Nucleus accumbens (tissue), 56 donors: ENCODE data around the gene FBLN5.
"Not testable (repeated sequence)": the region's sequence is repeated elsewhere in the genome, so short reads cannot be mapped to it uniquely, and the experiment has no call there.

ENCODE experiments used
- DNase-seq, 56 donors: peaks; one replicate each; lab custom pipeline; 2025; lab: John Stamatoyannopoulos, UW

The FBLN5 gene

DNA sequence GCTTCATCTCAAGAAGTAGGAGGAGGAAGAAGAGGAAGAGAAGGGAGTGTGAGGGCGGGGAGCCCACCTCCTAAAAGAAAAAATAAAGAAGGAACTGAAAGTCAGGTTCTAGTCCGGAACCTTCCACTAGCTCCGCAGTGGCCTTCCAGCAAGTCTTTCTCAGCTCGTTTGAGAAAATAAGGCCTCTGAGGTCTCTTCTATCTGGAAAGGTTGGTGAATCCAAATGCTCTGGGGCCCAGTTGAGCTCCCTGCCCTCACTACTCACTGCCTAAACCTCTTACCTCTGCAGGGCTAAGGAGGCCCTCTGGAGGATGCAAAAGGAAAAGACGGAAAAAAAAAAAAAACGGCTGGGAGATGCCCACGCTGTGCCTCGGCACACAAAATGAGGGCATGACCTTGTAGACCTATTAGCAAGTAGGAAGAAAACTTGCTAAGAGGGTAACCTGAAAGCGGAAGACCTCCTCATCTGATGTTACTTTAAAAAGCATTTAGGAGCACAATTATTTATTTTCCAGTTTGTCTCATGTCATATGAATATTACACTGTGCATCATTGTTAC, 35.9 kb downstream of the FBLN5 start:
- peak in 13 of 56 donors; percentile 13 to 46 (median 19) for DNase-seq

DNA sequence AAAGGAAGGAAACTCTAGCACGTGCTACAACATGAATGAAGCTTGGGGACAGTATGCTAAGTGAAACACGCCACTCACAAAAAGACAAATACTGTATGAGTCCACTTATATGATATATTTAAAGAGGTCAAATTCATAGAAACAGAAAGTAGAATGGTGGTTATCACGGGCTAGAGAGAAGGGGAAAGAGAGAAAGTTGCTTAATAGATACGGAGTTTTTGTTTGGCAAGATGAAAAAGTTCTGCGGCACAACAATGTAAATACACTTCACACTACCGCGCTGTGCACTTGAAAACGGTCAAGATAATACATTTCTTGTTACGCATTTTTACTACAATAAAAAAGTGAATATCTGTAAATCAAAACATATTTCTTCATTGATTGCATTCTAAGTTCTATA, 37.3 kb downstream of the FBLN5 start:
- DNase-seq: no peak

DNA sequence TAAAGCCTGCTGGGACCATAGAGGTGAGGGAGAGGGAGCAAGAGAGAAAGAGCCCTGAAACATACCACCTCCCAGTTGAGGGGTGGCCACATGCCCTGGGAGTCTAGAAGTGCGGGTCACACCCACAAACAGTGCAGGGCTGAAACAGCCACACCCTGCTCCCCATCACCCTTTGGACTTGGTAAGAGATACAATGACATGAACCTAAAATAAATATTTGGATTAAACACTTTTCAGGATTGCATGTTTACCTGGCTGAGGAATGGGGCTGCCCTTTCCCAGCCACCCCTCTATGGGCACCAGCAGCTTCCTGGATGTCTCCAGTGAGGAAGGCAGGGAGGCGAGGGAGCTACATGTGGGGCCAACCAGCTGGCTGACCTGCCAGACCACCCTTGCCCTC, 41.1 kb downstream of the FBLN5 start:
- no peak for DNase-seq

DNA sequence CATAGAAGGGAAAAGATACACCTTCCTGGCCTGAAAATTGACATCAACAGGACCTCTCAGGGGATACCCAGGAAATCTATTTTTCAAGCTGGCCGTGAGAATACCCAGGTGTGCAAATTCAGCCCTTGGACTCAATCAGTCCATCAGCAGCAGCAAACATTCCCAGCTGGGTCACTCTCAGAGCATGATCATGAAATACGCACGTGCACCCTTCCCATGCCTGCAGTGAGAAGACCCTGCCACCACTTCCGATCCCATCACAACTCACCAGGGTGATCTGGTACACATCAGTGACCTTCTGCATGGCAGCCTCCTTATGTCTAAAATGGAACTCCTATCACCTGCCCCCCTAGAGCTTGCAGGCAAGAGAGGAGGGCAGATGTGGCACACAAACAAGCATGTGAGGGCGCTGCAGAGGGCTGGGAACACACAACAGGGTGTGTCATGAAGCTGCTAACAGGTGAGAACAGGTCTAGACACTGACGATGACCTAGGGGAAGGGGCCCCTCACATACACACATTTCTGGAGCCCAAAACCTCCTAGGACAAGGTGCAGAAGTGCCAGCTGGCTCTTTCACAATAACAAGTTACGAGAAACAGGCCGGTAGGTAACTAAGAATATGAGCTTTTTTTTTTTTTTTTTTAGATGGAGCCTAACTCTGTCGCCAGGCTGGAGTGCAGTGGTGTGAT, 42.4 kb downstream of the FBLN5 start:
- no peak for DNase-seq

DNA sequence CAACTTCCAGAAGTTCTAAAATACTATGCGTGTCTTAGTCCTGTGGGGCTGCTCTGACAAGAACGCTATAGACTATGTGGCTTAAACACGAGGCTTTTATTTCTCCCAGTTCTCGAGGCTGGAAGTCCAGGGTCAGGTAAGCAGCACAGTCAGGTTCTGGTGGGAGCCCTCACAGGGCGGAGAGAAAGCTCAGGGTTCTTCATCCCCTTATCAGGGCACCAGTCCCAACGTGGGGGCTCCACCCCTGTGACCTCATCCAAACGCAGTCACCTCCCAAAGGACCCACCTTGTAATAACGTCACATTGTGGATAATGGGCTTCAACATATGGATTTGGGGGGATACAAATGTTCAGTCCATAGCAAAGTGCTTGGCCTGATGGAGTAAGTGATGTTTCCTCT, 43.0 kb downstream of the FBLN5 start:
- no peak for DNase-seq

DNA sequence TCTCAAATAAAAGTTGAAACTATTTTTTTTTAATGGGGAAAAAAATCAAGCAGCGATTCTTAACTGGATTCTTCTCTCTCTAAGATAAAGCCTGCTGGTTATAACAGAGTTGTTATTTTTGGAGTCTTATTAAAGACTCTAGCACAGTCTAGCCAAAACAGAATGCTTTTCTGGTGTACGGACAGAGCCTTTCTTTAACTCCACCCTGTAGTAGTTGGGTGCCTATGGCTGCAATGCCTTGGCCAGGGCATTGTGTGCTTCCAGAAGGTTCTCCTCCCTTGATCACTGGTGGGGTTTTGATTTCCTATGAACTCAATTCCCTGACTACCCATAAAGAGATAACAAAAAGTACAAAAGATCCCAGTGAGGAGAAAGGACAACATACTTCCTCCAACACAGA, 44.4 kb downstream of the FBLN5 start:
- DNase-seq: no peak

DNA sequence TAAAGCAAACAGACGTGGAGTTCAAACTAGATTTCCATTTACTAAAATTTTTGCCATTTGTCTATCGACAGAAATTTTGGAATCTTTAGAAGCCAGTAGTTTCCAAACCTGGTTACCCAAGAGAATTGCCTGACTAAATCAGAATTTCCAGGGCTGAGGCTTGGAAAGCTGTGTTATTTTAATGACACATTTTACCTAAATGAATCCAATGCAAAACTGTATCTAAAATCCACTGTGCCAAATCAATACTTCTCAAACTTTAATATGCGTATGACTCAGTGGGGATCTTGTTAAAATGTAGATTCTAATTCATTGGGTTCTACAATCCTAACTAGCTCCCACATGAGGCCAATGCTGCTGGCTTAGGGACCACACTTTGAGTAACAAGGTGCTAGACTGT, 45.2 kb downstream of the FBLN5 start:
- DNase-seq: no peak

DNA sequence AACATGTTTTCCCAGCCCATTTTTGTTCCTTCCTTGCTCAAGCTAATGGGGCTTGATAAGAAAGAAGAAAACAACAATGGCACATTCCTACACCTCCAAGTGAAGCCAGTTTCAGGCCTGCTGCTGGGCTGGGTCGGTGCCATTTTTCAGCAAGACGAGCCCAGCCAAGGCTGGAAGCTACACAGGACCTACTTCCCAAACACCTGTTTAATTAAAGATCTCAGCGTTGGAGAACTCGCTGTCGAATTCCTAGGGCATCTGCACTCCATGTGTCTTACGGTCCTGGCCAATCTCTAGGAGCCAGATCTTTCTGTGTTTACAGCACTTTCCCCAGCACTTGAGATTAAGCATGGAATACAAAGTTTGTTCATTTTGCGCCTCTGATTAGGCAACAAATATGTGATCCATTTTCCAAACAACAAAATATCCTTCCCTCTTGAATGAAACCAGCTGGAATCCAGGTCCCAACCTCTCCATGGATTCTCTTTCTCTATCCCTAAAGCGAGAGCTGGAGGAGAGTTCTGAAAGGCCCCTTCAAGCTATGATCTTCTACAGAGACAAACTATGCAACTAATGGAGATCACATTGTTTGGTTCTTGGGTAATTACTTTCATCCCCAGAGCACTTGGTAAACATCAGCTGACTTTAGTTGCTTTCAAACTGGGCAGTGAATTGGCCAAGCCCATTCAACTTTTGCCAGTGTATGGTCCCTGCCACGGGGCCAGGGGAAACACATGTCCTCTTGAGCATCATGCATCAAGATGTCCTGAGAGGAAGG, 45.9 kb downstream of the FBLN5 start:
- no peak for DNase-seq

DNA sequence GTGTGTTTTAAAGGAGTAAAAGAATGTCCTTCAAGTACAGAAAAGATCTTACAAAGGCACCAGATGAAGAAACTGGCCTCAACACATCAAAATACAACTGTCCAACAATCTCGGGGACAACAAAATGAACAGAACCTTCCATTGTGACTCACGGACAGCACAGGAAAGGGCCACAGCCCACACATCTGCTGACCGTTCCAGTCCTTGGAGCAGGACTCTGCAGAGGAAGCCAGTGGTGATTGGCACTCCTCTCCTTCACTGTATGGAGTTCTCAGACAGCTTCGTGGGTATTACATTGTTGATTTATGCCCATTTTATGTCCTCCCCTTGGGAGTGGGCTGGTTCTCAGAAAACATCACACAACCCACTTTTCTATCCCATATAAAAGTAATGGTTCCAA, 47.7 kb downstream of the FBLN5 start:
- DNase-seq: no peak

DNA sequence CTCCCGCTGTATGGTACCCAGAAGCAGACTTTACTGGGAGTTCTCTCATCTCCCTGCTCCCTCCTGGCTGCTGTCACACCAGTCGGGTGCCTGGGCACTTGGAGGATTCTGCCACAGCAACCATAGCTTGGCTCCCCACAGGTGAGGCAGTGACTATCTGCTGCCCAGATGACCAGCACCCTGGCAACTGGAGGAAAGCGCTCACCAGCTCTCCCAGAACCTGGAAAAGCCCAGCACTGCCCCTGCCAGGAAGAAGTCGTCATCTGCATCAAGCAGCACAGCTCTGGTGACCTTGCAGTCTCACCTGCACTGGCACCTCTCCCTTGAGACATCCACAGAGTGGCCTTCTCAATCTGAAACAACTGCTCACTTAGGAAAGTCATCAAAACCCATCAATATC, 48.3 kb downstream of the FBLN5 start:
- DNase-seq: peak in 1 of 56 donors; percentile 25

DNA sequence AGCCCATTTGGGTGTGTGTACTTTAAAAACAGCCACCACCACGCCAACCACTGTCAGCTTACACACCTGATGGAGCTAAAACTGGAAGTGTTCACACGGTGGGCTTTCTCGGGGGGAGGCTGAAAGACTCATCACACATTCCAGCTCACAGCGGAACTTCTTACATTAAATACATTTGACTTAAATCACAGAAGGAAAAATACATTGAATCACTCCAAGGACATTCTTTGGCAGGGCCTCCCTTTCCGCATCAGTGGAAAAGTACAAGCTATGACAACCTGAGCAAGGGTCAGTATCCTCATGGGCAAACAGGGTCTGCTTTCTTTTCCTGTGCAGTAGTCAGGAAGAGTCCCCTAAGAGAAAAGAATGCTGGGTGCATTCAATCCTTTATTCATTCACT, 49.1 kb downstream of the FBLN5 start:
- no peak for DNase-seq

DNA sequence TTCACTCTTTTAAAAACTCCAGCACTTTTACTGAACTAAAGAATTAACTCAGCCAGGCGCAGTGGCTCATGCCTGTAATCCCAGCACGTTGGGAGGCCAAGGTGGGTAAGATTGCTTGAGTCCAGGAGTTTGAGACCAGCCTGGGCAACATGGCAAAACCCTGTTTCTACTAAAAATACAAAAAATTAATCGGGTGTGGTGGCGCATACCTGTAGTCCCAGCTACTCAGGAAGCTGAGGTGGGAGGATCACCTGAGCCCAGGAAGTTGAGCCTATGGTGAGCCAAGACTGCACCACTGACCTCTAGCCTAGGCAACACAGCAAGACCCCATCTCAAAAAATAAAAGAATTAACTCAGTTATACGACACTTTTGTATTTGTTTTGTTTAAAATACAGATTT, 49.8 kb downstream of the FBLN5 start:
- not testable (repeated sequence) for DNase-seq

DNA sequence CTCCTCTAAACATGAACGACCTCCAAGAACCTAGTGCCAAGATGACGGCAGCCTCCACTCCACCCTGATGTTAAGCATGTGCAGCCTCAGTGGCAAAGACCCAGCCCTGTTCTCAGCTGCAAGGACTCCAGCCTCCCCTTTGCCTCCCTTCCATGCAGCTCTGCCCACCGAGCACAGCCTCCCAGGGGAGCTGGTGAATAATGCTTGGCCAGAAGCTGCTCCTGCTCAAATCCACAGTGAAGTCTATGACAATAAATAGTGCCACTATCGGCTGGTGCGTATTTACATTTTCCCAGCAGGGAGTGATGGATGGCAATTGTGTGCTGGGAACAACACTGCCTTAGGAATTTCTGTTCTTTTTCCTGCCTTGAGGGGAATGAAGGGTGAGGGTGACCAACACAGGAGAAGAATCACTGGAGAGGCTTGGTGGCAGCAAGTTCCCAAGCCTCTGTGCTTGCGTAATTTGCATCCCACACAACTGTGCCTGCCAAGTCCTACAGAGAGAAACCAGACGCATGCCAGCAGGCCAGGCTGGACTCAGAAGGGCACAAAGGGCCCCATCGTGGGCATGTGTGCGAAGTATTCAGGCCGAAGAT, 50.3 kb downstream of the FBLN5 start:
- peak in 51 of 56 donors; percentile 12 to 90 (median 49) for DNase-seq

DNA sequence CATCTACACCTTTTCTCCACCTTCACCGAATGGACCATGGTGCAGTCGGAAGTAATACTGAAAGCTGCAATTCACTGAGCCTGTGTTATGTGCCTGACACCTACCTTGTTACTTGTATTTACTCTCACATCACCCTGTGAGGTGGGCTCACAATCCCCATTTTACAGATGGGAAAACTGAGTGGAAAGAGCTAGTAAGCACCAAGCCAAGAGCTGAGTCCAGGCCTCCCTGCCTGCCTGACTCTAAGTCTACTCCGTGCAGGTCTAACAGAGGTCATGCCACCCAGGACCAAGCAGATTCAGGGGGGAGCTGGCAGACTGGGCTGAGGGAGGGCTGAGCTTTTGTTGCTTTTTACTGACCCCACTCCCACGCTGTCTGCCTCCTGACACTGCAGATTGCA, 51.1 kb downstream of the FBLN5 start:
- no peak for DNase-seq

DNA sequence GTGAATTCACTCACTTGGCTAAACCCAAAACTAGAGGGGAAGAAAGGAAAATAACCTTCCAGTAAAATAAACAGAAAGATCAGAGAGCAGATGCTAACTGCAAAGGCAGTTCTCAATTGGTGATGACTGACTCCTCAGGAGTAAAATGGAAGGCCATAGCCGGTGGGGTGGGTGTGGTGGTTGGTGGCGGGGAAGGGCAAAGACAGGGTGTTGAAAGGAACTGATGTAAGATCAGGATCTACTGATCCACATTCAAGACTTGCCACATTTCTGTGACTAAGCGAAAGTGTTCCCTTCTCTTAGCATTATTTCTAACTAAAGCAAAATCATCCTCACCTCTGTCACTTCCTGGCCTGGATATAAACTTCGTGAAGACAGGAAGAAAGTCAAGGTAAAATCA, 53.8 kb downstream of the FBLN5 start:
- no peak for DNase-seq

DNA sequence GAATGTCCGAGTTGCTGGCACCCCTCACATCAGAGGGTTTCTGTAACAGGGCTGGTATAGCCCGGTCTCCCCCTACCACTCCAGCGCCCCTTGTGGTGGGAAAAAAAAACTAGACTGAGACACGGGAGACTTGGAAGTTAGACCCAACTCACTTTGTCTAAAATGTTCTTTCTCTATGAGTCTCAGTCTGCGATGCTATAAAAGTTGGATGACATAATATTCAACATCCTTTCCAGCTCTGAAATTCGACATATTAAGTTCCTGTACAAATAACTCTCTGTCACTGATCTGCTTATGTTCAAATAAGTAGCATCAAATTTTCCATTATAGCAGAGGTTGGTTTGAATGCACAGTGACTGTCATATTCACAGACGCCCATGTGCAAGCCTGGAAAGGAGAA, 54.5 kb downstream of the FBLN5 start:
- peak in 6 of 56 donors; percentile 13 to 40 (median 14) for DNase-seq

DNA sequence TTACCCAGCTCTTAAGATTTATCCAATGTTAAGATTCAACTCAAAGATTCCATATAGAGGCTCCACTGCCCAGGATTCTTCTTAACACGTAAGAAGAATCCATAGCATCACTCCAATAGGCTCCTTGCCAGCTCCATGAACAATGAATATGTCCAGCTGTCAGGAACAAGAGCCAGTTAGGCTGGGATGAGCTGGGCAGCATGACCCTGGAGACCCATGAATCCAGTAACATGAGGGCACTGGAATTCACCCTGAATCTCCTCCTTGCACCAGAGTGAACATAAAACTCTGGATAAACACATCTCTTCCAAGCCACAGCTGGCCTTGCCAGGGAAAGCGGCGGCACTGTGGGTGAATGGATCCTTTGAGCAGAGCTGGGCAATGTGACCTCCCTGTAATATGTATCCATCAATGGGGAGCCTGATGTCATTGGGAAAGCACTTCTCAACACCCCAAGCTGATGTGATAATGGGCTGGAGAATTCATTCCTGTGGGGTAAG, 55.7 kb downstream of the FBLN5 start:
- DNase-seq: peak in 52 of 56 donors; percentile 27 to 86 (median 72)

DNA sequence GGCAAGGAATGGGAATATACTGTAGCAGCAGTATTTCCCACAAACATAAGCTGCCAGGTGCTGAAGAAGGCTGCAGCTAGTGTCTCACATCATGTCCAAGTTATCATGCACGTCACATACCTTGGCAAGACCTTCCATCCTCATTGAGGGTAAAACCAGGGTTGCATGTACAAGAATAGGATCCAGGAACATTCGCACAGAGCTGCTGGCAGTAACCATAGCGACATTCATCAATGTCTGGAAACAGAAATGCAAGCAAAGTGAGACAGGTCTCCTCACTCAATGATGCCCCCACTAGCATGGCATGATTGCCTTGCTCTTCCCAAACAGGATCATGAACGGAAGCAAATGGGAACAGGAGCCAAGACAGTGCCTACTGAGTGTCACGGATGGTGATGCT, 56.4 kb downstream of the FBLN5 start:
- DNase-seq: peak in 21 of 56 donors; percentile 8 to 63 (median 27)

DNA sequence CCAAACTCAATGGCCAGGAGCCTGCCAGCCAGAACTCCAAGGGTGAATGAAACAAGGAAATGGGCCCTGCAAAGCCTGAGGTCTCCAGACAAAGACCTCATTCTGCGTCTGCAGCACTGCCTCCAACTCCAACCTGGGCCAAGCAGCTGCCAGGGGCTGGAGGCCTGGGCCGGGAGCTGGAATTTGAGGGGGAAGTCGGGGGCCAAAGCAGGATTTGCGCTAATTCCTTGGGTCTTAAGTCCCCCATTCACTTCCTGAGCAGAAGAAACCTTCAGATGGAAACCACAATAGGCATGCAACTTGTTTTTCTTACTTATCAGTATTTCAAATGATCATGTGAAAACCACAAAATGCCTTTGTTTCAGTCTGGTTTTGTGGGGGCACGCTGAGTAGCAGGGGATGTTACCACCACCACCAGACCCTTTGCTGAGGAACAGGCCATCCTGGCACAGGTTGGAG, 57.2 kb downstream of the FBLN5 start:
- DNase-seq: peak in 41 of 56 donors; percentile 7 to 72 (median 41)

DNA sequence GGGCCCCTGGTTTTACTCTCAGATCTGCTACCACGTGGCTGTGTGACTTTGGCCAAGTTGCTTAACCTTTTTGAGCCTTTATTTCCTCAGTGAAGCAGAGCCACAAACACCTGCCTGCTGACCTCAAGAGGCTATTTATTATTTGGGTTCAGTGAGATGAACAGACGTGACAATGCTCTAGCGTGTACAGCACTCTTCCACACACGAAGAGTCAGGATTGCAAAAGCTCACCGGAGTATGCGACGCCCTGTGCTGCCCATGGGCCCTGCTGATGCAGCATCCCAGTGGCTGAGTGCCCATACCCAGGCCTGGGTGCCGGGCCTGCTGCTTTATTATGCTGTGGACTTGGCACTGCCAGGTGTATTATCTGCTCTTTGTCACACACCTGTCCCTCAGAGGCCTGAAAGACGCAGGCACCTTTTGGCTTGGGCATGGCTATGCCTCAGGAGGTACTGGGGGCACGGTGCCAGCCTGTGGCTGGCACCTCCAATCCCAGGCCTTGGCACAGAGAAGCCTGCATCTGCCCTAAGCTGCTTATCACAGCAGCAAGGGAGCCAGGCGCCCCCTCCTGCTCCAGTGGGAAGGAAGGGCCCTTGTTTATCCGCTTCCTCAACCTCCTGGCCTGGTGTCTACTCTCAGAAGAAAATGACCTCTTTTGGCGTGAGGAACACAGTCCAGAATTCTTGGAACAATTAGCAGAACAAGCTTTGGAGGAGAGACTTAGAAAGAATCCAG, 57.9 kb downstream of the FBLN5 start:
- peak in 35 of 56 donors; percentile 11 to 65 (median 36) for DNase-seq
